ENCODE data around the gene ZNRD2.

The ZNRD2 gene

GRCh38 chr11:65599216-65599954 lies 29.1 kb downstream of the ZNRD2 start:
- POLR2A ChIA-PET = interaction anchor here (0.5 to 1.2 kb wide), 3 partner anchors 8 to 91 kb away, joined by 3 read pairs; no protein-coding TSS in a partner anchor
- Histone ChIP-seq H3K36me3 (ENCODE audit: control insufficient read depth in 2 of 2, insufficient read depth in 1 of 2, low read length in 2 of 2) (peaks cover 0 to 41% of the 10 kb centered on the region in 2 experiments; a peak in 2 of 3 replicates), H3K27ac (ENCODE audit: extremely low read depth, low read depth, low read length) (no peak overlapping the region), H3K9me3 (ENCODE audit: control insufficient read depth, insufficient read depth, low read depth, low read length) (no peaks in the 10 kb centered on the region), H3K4me3 (ENCODE audit: low read depth, low read length) (no peak overlapping the region), H3K4me1 (ENCODE audit: control insufficient read depth, insufficient read depth, low read length) (no peaks in the 10 kb centered on the region)
- CTCF ChIA-PET = interaction anchor here (0.6 to 1.0 kb wide), 2 partner anchors 16 to 302 kb away, joined by 3 to 4 read pairs; partner anchors contain the start of gene PCNX3
- TF ChIP-seq, protein P1, sequence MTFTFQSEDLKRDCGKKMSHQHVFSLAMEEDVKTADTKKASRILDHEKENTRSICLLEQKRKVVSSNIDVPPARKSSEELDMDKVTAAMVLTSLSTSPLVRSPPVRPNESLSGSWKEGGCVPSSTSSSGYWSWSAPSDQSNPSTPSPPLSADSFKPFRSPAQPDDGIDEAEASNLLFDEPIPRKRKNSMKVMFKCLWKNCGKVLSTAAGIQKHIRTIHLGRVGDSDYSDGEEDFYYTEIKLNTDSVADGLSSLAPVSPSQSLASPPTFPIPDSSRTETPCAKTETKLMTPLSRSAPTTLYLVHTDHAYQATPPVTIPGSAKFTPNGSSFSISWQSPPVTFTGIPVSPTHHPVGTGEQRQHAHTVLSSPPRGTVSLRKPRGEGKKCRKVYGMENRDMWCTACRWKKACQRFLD (tag by site-specific recombination; IDR thresholded peaks at IDR 0.05) = no peak
- TF ChIP-seq, protein P2, sequence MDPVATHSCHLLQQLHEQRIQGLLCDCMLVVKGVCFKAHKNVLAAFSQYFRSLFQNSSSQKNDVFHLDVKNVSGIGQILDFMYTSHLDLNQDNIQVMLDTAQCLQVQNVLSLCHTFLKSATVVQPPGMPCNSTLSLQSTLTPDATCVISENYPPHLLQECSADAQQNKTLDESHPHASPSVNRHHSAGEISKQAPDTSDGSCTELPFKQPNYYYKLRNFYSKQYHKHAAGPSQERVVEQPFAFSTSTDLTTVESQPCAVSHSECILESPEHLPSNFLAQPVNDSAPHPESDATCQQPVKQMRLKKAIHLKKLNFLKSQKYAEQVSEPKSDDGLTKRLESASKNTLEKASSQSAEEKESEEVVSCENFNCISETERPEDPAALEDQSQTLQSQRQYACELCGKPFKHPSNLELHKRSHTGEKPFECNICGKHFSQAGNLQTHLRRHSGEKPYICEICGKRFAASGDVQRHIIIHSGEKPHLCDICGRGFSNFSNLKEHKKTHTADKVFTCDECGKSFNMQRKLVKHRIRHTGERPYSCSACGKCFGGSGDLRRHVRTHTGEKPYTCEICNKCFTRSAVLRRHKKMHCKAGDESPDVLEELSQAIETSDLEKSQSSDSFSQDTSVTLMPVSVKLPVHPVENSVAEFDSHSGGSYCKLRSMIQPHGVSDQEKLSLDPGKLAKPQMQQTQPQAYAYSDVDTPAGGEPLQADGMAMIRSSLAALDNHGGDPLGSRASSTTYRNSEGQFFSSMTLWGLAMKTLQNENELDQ (tag by site-specific recombination; IDR thresholded peaks at IDR 0.05; ENCODE audit: low read depth) = no peak
- no peak for TF ChIP-seq ZNF792 (tag by site-specific recombination; IDR thresholded peaks at IDR 0.05)
- TF ChIP-seq ZNF830 (tag by site-specific recombination; IDR thresholded peaks at IDR 0.05; ENCODE audit: low read depth) = no peak
- no peak for TF ChIP-seq ZNF10 (tag by site-specific recombination; IDR thresholded peaks at IDR 0.05)
- TF ChIP-seq, protein P3, sequence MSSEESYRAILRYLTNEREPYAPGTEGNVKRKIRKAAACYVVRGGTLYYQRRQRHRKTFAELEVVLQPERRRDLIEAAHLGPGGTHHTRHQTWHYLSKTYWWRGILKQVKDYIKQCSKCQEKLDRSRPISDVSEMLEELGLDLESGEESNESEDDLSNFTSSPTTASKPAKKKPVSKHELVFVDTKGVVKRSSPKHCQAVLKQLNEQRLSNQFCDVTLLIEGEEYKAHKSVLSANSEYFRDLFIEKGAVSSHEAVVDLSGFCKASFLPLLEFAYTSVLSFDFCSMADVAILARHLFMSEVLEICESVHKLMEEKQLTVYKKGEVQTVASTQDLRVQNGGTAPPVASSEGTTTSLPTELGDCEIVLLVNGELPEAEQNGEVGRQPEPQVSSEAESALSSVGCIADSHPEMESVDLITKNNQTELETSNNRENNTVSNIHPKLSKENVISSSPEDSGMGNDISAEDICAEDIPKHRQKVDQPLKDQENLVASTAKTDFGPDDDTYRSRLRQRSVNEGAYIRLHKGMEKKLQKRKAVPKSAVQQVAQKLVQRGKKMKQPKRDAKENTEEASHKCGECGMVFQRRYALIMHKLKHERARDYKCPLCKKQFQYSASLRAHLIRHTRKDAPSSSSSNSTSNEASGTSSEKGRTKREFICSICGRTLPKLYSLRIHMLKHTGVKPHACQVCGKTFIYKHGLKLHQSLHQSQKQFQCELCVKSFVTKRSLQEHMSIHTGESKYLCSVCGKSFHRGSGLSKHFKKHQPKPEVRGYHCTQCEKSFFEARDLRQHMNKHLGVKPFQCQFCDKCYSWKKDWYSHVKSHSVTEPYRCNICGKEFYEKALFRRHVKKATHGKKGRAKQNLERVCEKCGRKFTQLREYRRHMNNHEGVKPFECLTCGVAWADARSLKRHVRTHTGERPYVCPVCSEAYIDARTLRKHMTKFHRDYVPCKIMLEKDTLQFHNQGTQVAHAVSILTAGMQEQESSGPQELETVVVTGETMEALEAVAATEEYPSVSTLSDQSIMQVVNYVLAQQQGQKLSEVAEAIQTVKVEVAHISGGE (tag by site-specific recombination; conservative IDR thresholded peaks at IDR 0.05; ENCODE audit: low read depth) = no peak
- TF ChIP-seq, protein P4, sequence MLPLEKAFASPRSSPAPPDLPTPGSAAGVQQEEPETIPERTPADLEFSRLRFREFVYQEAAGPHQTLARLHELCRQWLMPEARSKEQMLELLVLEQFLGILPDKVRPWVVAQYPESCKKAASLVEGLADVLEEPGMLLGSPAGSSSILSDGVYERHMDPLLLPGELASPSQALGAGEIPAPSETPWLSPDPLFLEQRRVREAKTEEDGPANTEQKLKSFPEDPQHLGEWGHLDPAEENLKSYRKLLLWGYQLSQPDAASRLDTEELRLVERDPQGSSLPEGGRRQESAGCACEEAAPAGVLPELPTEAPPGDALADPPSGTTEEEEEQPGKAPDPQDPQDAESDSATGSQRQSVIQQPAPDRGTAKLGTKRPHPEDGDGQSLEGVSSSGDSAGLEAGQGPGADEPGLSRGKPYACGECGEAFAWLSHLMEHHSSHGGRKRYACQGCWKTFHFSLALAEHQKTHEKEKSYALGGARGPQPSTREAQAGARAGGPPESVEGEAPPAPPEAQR (tag by site-specific recombination; IDR thresholded peaks at IDR 0.05) = no peak
- TF ChIP-seq, protein P5, sequence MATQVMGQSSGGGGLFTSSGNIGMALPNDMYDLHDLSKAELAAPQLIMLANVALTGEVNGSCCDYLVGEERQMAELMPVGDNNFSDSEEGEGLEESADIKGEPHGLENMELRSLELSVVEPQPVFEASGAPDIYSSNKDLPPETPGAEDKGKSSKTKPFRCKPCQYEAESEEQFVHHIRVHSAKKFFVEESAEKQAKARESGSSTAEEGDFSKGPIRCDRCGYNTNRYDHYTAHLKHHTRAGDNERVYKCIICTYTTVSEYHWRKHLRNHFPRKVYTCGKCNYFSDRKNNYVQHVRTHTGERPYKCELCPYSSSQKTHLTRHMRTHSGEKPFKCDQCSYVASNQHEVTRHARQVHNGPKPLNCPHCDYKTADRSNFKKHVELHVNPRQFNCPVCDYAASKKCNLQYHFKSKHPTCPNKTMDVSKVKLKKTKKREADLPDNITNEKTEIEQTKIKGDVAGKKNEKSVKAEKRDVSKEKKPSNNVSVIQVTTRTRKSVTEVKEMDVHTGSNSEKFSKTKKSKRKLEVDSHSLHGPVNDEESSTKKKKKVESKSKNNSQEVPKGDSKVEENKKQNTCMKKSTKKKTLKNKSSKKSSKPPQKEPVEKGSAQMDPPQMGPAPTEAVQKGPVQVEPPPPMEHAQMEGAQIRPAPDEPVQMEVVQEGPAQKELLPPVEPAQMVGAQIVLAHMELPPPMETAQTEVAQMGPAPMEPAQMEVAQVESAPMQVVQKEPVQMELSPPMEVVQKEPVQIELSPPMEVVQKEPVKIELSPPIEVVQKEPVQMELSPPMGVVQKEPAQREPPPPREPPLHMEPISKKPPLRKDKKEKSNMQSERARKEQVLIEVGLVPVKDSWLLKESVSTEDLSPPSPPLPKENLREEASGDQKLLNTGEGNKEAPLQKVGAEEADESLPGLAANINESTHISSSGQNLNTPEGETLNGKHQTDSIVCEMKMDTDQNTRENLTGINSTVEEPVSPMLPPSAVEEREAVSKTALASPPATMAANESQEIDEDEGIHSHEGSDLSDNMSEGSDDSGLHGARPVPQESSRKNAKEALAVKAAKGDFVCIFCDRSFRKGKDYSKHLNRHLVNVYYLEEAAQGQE (tag by site-specific recombination; IDR thresholded peaks at IDR 0.05) = no peak
- TF ChIP-seq, protein P6, sequence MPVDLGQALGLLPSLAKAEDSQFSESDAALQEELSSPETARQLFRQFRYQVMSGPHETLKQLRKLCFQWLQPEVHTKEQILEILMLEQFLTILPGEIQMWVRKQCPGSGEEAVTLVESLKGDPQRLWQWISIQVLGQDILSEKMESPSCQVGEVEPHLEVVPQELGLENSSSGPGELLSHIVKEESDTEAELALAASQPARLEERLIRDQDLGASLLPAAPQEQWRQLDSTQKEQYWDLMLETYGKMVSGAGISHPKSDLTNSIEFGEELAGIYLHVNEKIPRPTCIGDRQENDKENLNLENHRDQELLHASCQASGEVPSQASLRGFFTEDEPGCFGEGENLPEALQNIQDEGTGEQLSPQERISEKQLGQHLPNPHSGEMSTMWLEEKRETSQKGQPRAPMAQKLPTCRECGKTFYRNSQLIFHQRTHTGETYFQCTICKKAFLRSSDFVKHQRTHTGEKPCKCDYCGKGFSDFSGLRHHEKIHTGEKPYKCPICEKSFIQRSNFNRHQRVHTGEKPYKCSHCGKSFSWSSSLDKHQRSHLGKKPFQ (tag by site-specific recombination; IDR thresholded peaks at IDR 0.05) = no peak
- TF ChIP-seq ZNF121 (tag by site-specific recombination; IDR thresholded peaks at IDR 0.05) = no peak
